HepG2 (cell line): ENCODE data around the gene CAMTA1.

Source experiments
- ATAD3A ChIP-seq: sonication (generic); formaldehyde crosslinking; IDR thresholded peaks from 2 replicates; pipeline ENCODE4 v1.4.0; 2020; ENCODE audit warnings: missing genetic modification reagents
- CTCF ChIP-seq: sonication (generic); formaldehyde crosslinking; IDR thresholded peaks from 2 replicates; pipeline ENCODE4 v1.5.0; 2020; ENCODE audit warnings: mild to moderate bottlenecking, missing genetic modification reagents, moderate library complexity
- EP300 ChIP-seq, 3 experiments: sonication (generic) in 1 of 3; formaldehyde crosslinking in 1 of 3; IDR thresholded peaks; 2 replicates each; pipeline versions ENCODE4 v1.5.1 to v1.6.1; 2011 to 2020; ENCODE audit warnings: low read depth in 2 of 3, low read length in 2 of 3, borderline replicate concordance in 1 of 3, improper control_type of control experiment in 1 of 3, mild to moderate bottlenecking in 1 of 3, missing genetic modification reagents in 1 of 3, moderate library complexity in 1 of 3
- MEIS2 ChIP-seq: sonication (generic); formaldehyde crosslinking; IDR thresholded peaks from 2 replicates; pipeline ENCODE4 v1.9.0; 2021; ENCODE audit warnings: mild to moderate bottlenecking, missing genetic modification reagents
- RORA ChIP-seq: sonication (generic); formaldehyde crosslinking; IDR thresholded peaks from 2 replicates; pipeline ENCODE4 v1.5.0; 2020; ENCODE audit warnings: mild to moderate bottlenecking, missing genetic modification reagents, moderate library complexity
- ZNF441 ChIP-seq: sonication (generic); formaldehyde crosslinking; IDR thresholded peaks from 2 replicates; pipeline ENCODE4 v1.7.0; 2021; ENCODE audit warnings: missing genetic modification reagents, borderline replicate concordance
- ZNF609 ChIP-seq: sonication (generic); formaldehyde crosslinking; IDR thresholded peaks from 2 replicates; pipeline ENCODE4 v1.4.0; 2020; ENCODE audit warnings: mild to moderate bottlenecking, missing genetic modification reagents, borderline replicate concordance

- TF ChIP-seq MEIS2 (CRISPR knock-in tag) (no peak), ZNF441 (CRISPR knock-in tag) (no peak), EP300 (IDR thresholded peaks at IDR 0.05; ENCODE audit: low read depth in 2 of 2, low read length in 2 of 2) (no peak), EP300 (CRISPR knock-in tag; IDR thresholded peaks at IDR 0.05; ENCODE audit: borderline replicate concordance) (no peak), CTCF (no peak), ZNF609 (no peak), RORA (CRISPR knock-in tag) (no peak), ATAD3A (CRISPR knock-in tag) (no peak)
Measured at GRCh38 chr1:7223334-7224080, 438.3 kb downstream of the CAMTA1 start.
